Body of pancreas (tissue), 4 donors: Measurements from ENCODE around the gene TRPM2.

Experiments used
- POLR2A ChIP-seq, 3 donors: fragments of 450-650 bp; IDR thresholded peaks; one replicate each; pipeline ENCODE4 v1.6.1; 2016; ENCODE audit warnings: antibody characterized with exemption in 3 of 3, mild to moderate bottlenecking in 2 of 3
- TF ChIP-seq, protein P1 (sequence below), 7 experiments: fragments of 450-650 bp in 4 of 7; fragments of 200-600 bp in 3 of 7; sonication (generic) in 3 of 7; IDR thresholded peaks; one replicate each; pipeline ENCODE4 v1.5.1; 2016 to 2019; ENCODE audit warnings: antibody characterized with exemption in 7 of 7

DNA sequence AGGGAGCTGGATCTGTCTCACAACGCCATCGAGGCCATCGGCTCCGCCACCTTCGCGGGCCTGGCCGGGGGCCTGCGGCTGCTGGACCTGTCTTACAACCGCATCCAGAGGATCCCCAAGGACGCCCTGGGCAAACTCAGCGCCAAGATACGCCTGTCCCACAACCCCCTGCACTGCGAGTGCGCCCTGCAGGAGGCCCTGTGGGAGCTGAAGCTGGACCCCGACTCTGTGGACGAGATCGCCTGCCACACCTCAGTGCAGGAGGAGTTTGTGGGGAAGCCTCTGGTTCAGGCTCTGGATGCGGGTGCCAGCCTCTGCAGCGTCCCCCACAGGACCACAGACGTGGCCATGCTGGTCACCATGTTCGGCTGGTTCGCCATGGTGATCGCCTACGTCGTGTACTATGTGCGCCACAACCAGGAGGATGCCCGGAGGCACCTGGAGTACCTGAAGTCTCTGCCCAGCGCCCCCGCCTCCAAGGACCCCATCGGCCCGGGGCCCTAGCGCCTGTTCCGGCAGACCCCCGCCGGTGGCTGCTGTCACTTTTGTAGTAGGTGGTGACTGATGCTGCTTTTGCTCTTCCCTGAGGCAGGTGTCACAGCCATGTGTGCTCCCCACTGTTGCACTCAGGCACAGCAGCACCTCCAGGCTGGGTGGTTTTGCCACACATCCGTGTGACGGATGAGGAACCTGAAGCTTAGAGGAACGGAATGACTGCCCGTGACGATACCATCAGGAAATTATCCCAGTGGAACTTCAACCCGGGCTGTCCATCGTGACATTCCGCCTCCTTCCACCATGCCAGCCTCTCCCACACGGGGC is 103.7 kb downstream of the TRPM2 start:
- TF ChIP-seq, protein P1, sequence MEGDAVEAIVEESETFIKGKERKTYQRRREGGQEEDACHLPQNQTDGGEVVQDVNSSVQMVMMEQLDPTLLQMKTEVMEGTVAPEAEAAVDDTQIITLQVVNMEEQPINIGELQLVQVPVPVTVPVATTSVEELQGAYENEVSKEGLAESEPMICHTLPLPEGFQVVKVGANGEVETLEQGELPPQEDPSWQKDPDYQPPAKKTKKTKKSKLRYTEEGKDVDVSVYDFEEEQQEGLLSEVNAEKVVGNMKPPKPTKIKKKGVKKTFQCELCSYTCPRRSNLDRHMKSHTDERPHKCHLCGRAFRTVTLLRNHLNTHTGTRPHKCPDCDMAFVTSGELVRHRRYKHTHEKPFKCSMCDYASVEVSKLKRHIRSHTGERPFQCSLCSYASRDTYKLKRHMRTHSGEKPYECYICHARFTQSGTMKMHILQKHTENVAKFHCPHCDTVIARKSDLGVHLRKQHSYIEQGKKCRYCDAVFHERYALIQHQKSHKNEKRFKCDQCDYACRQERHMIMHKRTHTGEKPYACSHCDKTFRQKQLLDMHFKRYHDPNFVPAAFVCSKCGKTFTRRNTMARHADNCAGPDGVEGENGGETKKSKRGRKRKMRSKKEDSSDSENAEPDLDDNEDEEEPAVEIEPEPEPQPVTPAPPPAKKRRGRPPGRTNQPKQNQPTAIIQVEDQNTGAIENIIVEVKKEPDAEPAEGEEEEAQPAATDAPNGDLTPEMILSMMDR (IDR thresholded peaks at IDR 0.05), result no peak
- TF ChIP-seq POLR2A (IDR thresholded peaks at IDR 0.05), result no peak
